Measurements from ENCODE around the gene SNTG2.

DNA sequence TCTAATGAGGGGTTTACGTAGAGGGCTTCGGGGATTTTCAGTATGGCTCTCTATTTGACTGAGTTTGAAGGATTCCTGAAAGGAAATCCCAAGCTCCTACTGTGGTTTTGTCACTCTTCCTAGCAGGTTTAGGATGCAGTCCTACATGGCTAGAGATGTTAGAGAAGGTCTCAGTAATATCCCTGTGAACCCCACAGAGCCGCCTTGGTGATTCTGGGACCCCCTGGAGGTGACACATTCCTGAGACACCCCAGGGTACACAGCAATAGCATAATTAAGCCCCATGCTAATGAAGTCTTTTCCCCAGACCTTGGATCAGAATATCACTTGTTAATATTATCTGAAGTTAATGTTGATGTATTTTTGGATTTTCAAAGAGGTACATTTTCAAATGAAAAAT is 103.8 kb downstream of the SNTG2 start:
- TF ChIP-seq POLR2A (IDR thresholded peaks at IDR 0.05; ENCODE audit: low read depth, low read length) (no peak), POLR2AphosphoS5 (IDR thresholded peaks at IDR 0.05; ENCODE audit: low read depth, low read length) (no peak)
